Stimulated activated CD4-positive, alpha-beta T cell treated with anti-CD3 and anti-CD28 coated beads, Interleukin-12 subunit alpha, Interleukin-12 subunit beta, amount 100 ng/mL, for 48 hours (primary cell): ENCODE measurements around the gene F11.
"Not testable (repeated sequence)": the region's sequence is repeated elsewhere in the genome, so short reads cannot be mapped to it uniquely, and the experiment has no call there.

Experiments used
- DNase-seq, 3 donors: peaks; one replicate each; pipeline ENCODE4 v3.0.0-alpha.2; 2020; ENCODE audit warnings: low read depth in 2 of 3, low spot score in 1 of 3

Gene F11

DNA sequence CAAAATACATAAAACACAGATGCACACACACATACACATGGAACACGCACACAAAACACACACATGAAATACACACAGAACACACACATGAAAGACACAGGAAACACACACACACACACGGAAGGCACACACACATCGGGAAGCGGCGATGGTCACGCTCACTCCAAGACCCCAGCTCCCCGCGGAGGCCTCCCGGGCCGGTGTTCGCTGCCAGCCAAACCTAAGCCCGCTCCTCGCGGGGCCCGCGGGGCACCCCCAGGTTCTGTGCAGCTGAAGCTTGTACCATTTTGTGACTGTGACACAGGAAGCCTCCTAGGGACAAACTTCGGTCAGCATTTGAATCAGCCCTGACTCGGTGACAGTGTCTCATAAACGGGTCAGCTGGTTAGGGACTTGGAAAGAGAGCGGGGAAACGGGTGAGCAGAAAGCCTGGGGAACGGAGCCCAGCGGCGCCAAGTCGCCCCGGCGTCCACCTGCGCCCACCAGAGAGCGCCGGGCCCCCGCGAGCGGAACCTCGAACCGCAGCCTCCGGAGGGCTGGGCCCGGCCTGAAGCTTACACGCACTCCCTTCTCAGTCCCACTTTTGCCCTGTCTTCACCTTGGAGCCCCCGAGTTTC lies 32.1 kb downstream of the F11 start:
- DNase-seq, result no peak

DNA sequence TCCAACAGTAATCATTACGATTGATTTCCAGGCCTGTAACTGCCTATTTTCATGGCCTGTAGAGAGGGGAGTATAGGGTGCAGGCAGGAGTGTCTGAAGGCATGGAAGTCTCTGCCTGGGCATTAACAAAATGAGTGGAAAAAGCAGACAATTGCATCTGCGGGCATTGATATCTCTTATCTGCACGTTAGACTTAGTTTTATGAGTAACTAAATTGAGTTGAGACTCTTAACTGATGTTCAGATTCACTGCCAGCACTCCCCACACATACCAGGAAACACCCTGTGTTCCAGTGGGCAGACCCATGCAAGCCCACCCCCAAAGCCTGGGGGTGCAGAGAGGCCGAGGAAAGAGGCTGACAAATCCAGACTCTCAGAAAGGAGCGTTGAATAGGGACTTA lies 33.3 kb downstream of the F11 start:
- no peak for DNase-seq

GRCh38 chr4:186300659-186301390 lies 34.8 kb downstream of the F11 start:
- no peak for DNase-seq

GRCh38 chr4:186304216-186304615 lies 38.2 kb downstream of the F11 start:
- DNase-seq, result no peak

GRCh38 chr4:186304866-186305505 lies 39.0 kb downstream of the F11 start:
- no peak for DNase-seq

- no peak for DNase-seq
These were observed 41.5 kb downstream of the F11 start for GRCh38 chr4:186307497-186307896.

- DNase-seq, result no peak
These were observed 41.9 kb downstream of the F11 start for GRCh38 chr4:186307916-186308315.

DNA sequence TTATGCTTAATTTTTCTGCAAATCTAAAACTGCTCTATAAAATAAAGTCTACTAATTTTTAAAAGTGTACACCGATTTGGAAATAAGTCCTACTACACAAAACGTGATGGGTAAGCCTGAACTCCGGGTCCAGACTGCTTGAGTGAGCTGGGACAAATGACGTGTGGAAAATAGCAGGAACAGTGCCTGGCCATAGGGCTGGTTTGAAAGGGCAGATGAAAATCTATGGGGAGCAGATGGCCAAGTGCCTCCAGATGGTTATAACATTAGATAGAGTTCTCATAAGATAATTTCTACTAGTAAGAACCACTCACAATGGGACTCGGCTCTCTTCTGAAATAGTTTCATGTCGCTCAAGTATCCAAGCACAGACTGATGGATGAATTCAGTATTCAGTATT lies 52.5 kb downstream of the F11 start:
- no peak for DNase-seq

GRCh38 chr4:186324660-186325059 lies 58.7 kb downstream of the F11 start:
- DNase-seq, result not testable (repeated sequence)

DNA sequence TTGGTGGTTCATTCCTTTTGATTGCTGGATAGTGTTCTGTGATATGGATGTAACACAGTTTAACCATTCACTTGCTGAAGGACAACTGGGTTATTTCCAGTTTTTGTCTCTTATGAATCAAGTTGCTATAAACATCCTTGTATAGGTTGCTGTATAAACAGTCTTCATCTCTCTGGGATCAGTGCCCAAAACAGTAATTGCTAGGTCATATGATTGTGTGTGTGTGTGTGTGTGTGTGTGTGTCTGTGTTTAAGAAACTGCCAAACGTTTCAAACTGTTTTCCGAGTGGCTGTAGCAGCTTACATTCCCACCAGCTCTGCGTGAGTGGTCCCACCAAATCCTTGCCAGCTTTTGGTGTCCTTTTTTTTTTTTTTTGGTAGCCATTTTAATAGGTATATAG lies 60.4 kb downstream of the F11 start:
- DNase-seq, result no peak

GRCh38 chr4:186329372-186329771 lies 63.4 kb downstream of the F11 start:
- DNase-seq, result no peak

DNA sequence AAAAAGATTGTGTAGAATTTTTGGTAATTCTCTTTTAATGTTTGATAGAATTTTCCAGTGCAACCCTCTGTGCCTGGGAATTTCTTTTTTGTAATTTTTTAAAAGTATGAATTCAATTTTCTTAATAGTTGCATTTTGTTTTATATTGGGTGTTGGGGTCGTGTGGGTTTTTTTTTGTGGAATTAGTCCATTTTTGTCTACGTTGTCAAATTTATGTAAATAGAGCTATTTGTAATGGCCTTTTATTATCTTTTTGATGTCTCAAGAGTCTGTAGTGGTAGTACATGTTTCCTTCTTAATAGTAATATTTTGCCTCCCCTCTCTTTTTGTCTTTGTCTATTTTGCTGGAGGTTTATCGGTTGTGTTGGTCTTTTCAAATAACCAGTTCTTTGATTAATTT lies 64.4 kb downstream of the F11 start:
- DNase-seq, result no peak

- DNase-seq, result no peak
These were observed 69.8 kb downstream of the F11 start for GRCh38 chr4:186335793-186336192.
